HepG2 (cell line): ENCODE measurements around the gene DDX59. TPM values are rescaled to one million over a fixed set of nuclear protein-coding genes. Genes with fewer than 3 reads are reported as not detected.

Source experiments
- ATAC-seq: fragments of 200-7000 bp; cut with Tn5 transposase; 3 replicates; pipeline ENCODE4 v1.9.1; 2020; ENCODE audit warnings: mild to moderate bottlenecking, moderate library complexity
- BruUV-seq: library from RNA; stranded (reverse); fragments of 400-500 nt; replicated peaks from 2 replicates; lab custom pipeline; 2021; lab: Mats Ljungman, UMichigan
- CTCF ChIA-PET: fragments of 300-600 bp; formaldehyde crosslinking; extraction: SDS; loops from one replicate; lab custom pipeline; 2021; ENCODE audit warnings: low total read pairs, inconsistent platforms, low intra/inter-chr PET ratio; lab: Yijun Ruan, JAX
- POLR2A ChIA-PET: fragments of 350-600 bp; sonication (Branson Sonifier 250); formaldehyde crosslinking; loops from one replicate; lab custom pipeline; 2020; ENCODE audit warnings: antibody characterized with exemption, inconsistent platforms; lab: Yijun Ruan, JAX
- DNase-seq: peaks from one replicate; pipeline ENCODE4 v3.0.0-alpha.2; 2015; ENCODE audit warnings: low spot score
- FAIRE-seq: peaks from 3 replicates; lab custom pipeline; 2011; peaks lifted over from hg19 to GRCh38; lab: Jason Lieb, UNC
- H2AFZ ChIP-seq: one replicate; pipeline ENCODE4 v1.6.1; 2011; ENCODE audit warnings: low read length, inconsistent platforms
- H3K27ac ChIP-seq: fragments of 300-600 bp; 3 replicates; pipeline ENCODE4 v1.8.0; 2011; ENCODE audit warnings: mixed run types, mild to moderate bottlenecking, mixed read lengths, low read length, inconsistent platforms; ENCODE audit not compliant: insufficient read depth; ENCODE audit errors: extremely low read length
- H3K27me3 ChIP-seq, 2 experiments: fragments of 200-600 bp in 1 of 2; 2 replicates in 1 of 2; 3 replicates in 1 of 2; pipeline versions ENCODE4 v1.6.0 to v1.8.0; 2011; ENCODE audit warnings: low read length in 2 of 2, mild to moderate bottlenecking in 2 of 2, moderate library complexity in 2 of 2, inconsistent platforms in 1 of 2; ENCODE audit not compliant: insufficient read depth in 2 of 2, control insufficient read depth in 1 of 2
- H3K36me3 ChIP-seq, 2 experiments: fragments of 200-600 bp in 1 of 2; replicated peaks in 1 of 2; 2 replicates in 1 of 2; 3 replicates in 1 of 2; pipeline versions ENCODE4 v1.5.1 to v1.8.0; 2011; ENCODE audit warnings: low read length in 2 of 2, inconsistent platforms in 1 of 2; ENCODE audit not compliant: insufficient read depth in 2 of 2, control insufficient read depth in 1 of 2
- H3K4me1 ChIP-seq: 2 replicates; pipeline ENCODE4 v1.5.1; 2012; ENCODE audit warnings: low read length, inconsistent platforms; ENCODE audit not compliant: insufficient read depth
- H3K4me2 ChIP-seq: 2 replicates; pipeline ENCODE4 v1.6.0; 2011; ENCODE audit warnings: low read depth, low read length, inconsistent platforms
- H3K4me3 ChIP-seq, 3 experiments: fragments of 200-600 bp in 1 of 3; sonication (generic), shearing (Covaris generic) in 1 of 3; replicated peaks in 1 of 3; 2 replicates each; pipeline ENCODE4 v1.5.1; 2011 to 2016; ENCODE audit warnings: low read length in 3 of 3, inconsistent platforms in 2 of 3, low read depth in 2 of 3, mild to moderate bottlenecking in 2 of 3, control low read depth in 1 of 3, mixed read lengths in 1 of 3; ENCODE audit not compliant: insufficient read depth in 1 of 3
- H3K79me2 ChIP-seq: one replicate; pipeline ENCODE4 v1.6.1; 2011; ENCODE audit warnings: low read length, inconsistent platforms; ENCODE audit not compliant: insufficient read depth
- H3K9ac ChIP-seq: 2 replicates; pipeline ENCODE4 v1.6.0; 2011; ENCODE audit warnings: mild to moderate bottlenecking, low read depth, low read length, inconsistent platforms; ENCODE audit not compliant: insufficient read depth
- H3K9me3 ChIP-seq: 2 replicates; pipeline ENCODE4 v1.5.1; 2012; ENCODE audit warnings: mild to moderate bottlenecking, low read length
- H4K20me1 ChIP-seq: 2 replicates; pipeline ENCODE4 v1.6.0; 2011; ENCODE audit warnings: inconsistent platforms, mild to moderate bottlenecking, low read length, moderate library complexity; ENCODE audit not compliant: insufficient read depth
- ATF6 ChIP-seq: sonication (generic); formaldehyde crosslinking; conservative IDR thresholded peaks from 2 replicates; pipeline ENCODE4 v1.4.0; 2020; ENCODE audit warnings: missing genetic modification reagents
- SAFB2 ChIP-seq: sonication (generic); formaldehyde crosslinking; IDR thresholded peaks from 2 replicates; pipeline ENCODE4 v1.5.1; 2020; ENCODE audit warnings: missing genetic modification reagents, low read depth, mild to moderate bottlenecking, borderline replicate concordance
- SRSF9 ChIP-seq: fragments of 200-400 bp; formaldehyde crosslinking; IDR thresholded peaks from 2 replicates; pipeline ENCODE4 v1.6.1; 2018; ENCODE audit warnings: borderline replicate concordance, mild to moderate bottlenecking, low read depth, low read length; ENCODE audit not compliant: insufficient read depth, poor library complexity, severe bottlenecking
- ZBTB20 ChIP-seq: sonication (generic); formaldehyde crosslinking; IDR thresholded peaks from 2 replicates; pipeline ENCODE4 v1.8.1; 2023; ENCODE audit warnings: missing genetic modification reagents, low read depth, mild to moderate bottlenecking, borderline replicate concordance
- ZBTB4 ChIP-seq: sonication (generic); formaldehyde crosslinking; IDR thresholded peaks from 2 replicates; pipeline ENCODE4 v1.4.0; 2020; ENCODE audit warnings: missing genetic modification reagents, mild to moderate bottlenecking, borderline replicate concordance
- ZNF225 ChIP-seq: sonication (generic); formaldehyde crosslinking; IDR thresholded peaks from 2 replicates; pipeline ENCODE4 v1.4.0; 2020; ENCODE audit warnings: mild to moderate bottlenecking, missing genetic modification reagents
- ZNF747 ChIP-seq: sonication (generic); formaldehyde crosslinking; IDR thresholded peaks from 2 replicates; pipeline ENCODE4 v1.8.1; 2023; ENCODE audit warnings: missing genetic modification reagents, mild to moderate bottlenecking, borderline replicate concordance
- WGBS: methylation state at CpG from one replicate; pipeline ENCODE4 v1.1.6; 2017; ENCODE audit warnings: low lambda C conversion rate; 5-methylcytosine and 5-hydroxymethylcytosine counted together
- in situ Hi-C: cut with HindIII; loops from 2 replicates; pipeline ENCODE4 v1.10.0; 2017; ENCODE audit warnings: low pct_unique_long_range_greater_than_20kb; ENCODE audit not compliant: extremely low pct_ligation_motif_present
- intact Hi-C: fragments of 100-400 bp; cut with micrococcal nuclease; formaldehyde crosslinking; loops from one replicate; pipeline ENCODE4 v1.10.0; 2022; ENCODE audit not compliant: unreplicated experiment
- polyA plus RNA-seq, 8 experiments: library from polyadenylated mRNA; depleted of rRNA in 3 of 8; stranded (reverse) in 7 of 8; unstranded in 1 of 8; fragments of >200 nt; fragmentation: Illumina TruSeq in 4 of 8; extraction: Trizol in 4 of 8; gene quantifications; 2 replicates each; pipeline versions ENCODE4 v1.2.1 to v1.2.3, GENCODE V29; 2011 to 2016; ENCODE audit warnings: low read depth in 4 of 8, missing spikeins in 1 of 8, mixed read lengths in 1 of 8; ENCODE audit not compliant: insufficient read depth in 1 of 8
- total RNA-seq, 5 experiments: library from RNA; depleted of rRNA; stranded (reverse); fragments of >200 nt; fragmentation: Illumina TruSeq; extraction: Trizol; gene quantifications; 2 replicates each; pipeline ENCODE4 v1.2.3, GENCODE V29; 2016; ENCODE audit warnings: low read depth in 1 of 5

Gene DDX59
- total and polyA plus RNA-seq, 2 of the 13 experiments (the other 11 are each of a cell fraction or from before 2014, with no cell fraction given): 12.1 to 14.8 TPM

GRCh38 chr1:200710166-200710565 lies 40.5 kb upstream of the DDX59 start:
- intact Hi-C loops (no loop called here), in situ Hi-C loops (no loop called here)
- no peaks in the 10 kb centered on the region for H3K79me2 ChIP-seq
- WGBS: 15% methylated on average over 2 of the region's 2 CpGs
- TF ChIP-seq ZNF747 (no peak), ZNF225 (CRISPR knock-in tag) (no peak), ZBTB4 (CRISPR knock-in tag) (no peak)
- H3K9ac ChIP-seq: no peak overlapping the region
- no peak overlapping the region for H2AFZ ChIP-seq
- H3K27me3 ChIP-seq: no peaks in the 10 kb centered on the region
- DNase-seq: no peak
- H3K4me1 ChIP-seq: no peaks in the 10 kb centered on the region
- no peak for FAIRE-seq
- ATAC-seq: no peak
- H3K27ac ChIP-seq: no peak overlapping the region
- no peak overlapping the region for H3K4me3 ChIP-seq
- H3K36me3 ChIP-seq: no peaks in the 10 kb centered on the region
- H4K20me1 ChIP-seq: no peaks in the 10 kb centered on the region
- no peak overlapping the region for H3K4me2 ChIP-seq
- ChIA-PET POLR2A (no interaction called here), CTCF (no interaction called here)
- no peaks in the 10 kb centered on the region for H3K9me3 ChIP-seq
- BruUV-seq: no TSS peak

- no peaks in the 10 kb centered on the region for H3K36me3 ChIP-seq
- POLR2A ChIA-PET: no interaction called here
- CTCF ChIA-PET: no interaction called here
- 0% methylated on average over 1 of the region's 1 CpG for WGBS
- H3K4me1 ChIP-seq: no peaks in the 10 kb centered on the region
- in situ Hi-C loops: no loop called here
- no peaks in the 10 kb centered on the region for H3K27me3 ChIP-seq
- H4K20me1 ChIP-seq: no peaks in the 10 kb centered on the region
- H3K4me2 ChIP-seq: no peak overlapping the region
- H3K4me3 ChIP-seq: no peak overlapping the region
- no peak overlapping the region for H3K9ac ChIP-seq
- TF ChIP-seq ZBTB20 (CRISPR knock-in tag) (no peak), SAFB2 (no peak), ATF6 (CRISPR knock-in tag) (no peak), SRSF9 (no peak)
- intact Hi-C loops: no loop called here
- no peak overlapping the region for H2AFZ ChIP-seq
- FAIRE-seq (no peak), DNase-seq (no peak), ATAC-seq (no peak)
- H3K9me3 ChIP-seq: no peaks in the 10 kb centered on the region
- BruUV-seq: no TSS peak
- H3K27ac ChIP-seq: no peak overlapping the region
- no peaks in the 10 kb centered on the region for H3K79me2 ChIP-seq
These were observed 39.1 kb upstream of the DDX59 start for GRCh38 chr1:200708769-200709168.
